HL-60/S4 (cell line): Measurements from ENCODE around the gene ZSCAN5C.
"Not testable (repeated sequence)": the region's sequence is repeated elsewhere in the genome, so short reads cannot be mapped to it uniquely, and the experiment has no call there.

Experiments used
- in situ Hi-C: fragments of 300-500 bp; cut with MboI; formaldehyde crosslinking; loops from 2 replicates; pipeline ENCODE4 v1.14.3; 2022; ENCODE audit warnings: low sequenced_read_pairs

ZSCAN5C gene

GRCh38 chr19:56201973-56202372 lies at the start of gene ZSCAN5C:
Gene ZSCAN5C, plus strand, starts transcription at chr19:56202273. Its CDS starts 3,641 bp downstream, at chr19:56205914.
- in situ Hi-C loops, result no loop called here

- in situ Hi-C loops, result no loop called here
Measured at GRCh38 chr19:56152644-56153043, 49.4 kb upstream of the ZSCAN5C start.

GRCh38 chr19:56153507-56153906 lies 48.6 kb upstream of the ZSCAN5C start:
- in situ Hi-C loops, result no loop called here

GRCh38 chr19:56155124-56155687 lies 46.9 kb upstream of the ZSCAN5C start:
- in situ Hi-C loops, result no loop called here

- in situ Hi-C loops, result no loop called here
Measured at GRCh38 chr19:56156768-56157167, 45.3 kb upstream of the ZSCAN5C start.

GRCh38 chr19:56158170-56158757 lies 43.8 kb upstream of the ZSCAN5C start:
- in situ Hi-C loops, result no loop called here

- in situ Hi-C loops, result no loop called here
Measured at GRCh38 chr19:56159009-56159559, 43.0 kb upstream of the ZSCAN5C start.

GRCh38 chr19:56159622-56160271 lies 42.3 kb upstream of the ZSCAN5C start:
- in situ Hi-C loops, result no loop called here

- in situ Hi-C loops, result no loop called here
Measured at GRCh38 chr19:56161534-56161933, 40.5 kb upstream of the ZSCAN5C start.

GRCh38 chr19:56162258-56162657 lies 39.8 kb upstream of the ZSCAN5C start:
- in situ Hi-C loops, result no loop called here

GRCh38 chr19:56163097-56163496 lies 39.0 kb upstream of the ZSCAN5C start:
- in situ Hi-C loops, result no loop called here

GRCh38 chr19:56167064-56167578 lies 35.0 kb upstream of the ZSCAN5C start:
- in situ Hi-C loops, result no loop called here

GRCh38 chr19:56170261-56170660 lies 31.8 kb upstream of the ZSCAN5C start:
- in situ Hi-C loops, result no loop called here

GRCh38 chr19:56174086-56174485 lies 28.0 kb upstream of the ZSCAN5C start:
- in situ Hi-C loops, result no loop called here

GRCh38 chr19:56174550-56174949 lies 27.5 kb upstream of the ZSCAN5C start:
- in situ Hi-C loops, result no loop called here

GRCh38 chr19:56175861-56176307 lies 26.2 kb upstream of the ZSCAN5C start, which contains the start of gene GALP:
Gene GALP, plus strand, starts transcription at chr19:56176008. Its CDS starts 1,101 bp downstream, at chr19:56177109.
- in situ Hi-C loops, result not testable (repeated sequence)

GRCh38 chr19:56176310-56176709 lies 25.8 kb upstream of the ZSCAN5C start:
- in situ Hi-C loops, result not testable (repeated sequence)

GRCh38 chr19:56176881-56177280 lies 25.2 kb upstream of the ZSCAN5C start:
- in situ Hi-C loops, result no loop called here

GRCh38 chr19:56177564-56178243 lies 24.4 kb upstream of the ZSCAN5C start:
- in situ Hi-C loops, result no loop called here

- in situ Hi-C loops, result no loop called here
Measured at GRCh38 chr19:56189785-56190184, 12.3 kb upstream of the ZSCAN5C start.

- in situ Hi-C loops, result no loop called here
Measured at GRCh38 chr19:56191115-56191514, 11.0 kb upstream of the ZSCAN5C start.
